K562 (cell line): ENCODE measurements around the gene GNAZ. TPM values are rescaled to one million over a fixed set of nuclear protein-coding genes. Genes with fewer than 3 reads are reported as not detected.
A peak's percentile ranks its signal among the peaks of the same experiment; 100 is the strongest.

Source experiments
- ATAC-seq: fragments of 200-7000 bp; cut with Tn5 transposase; 3 replicates; pipeline ENCODE4 v1.9.1; 2020; ENCODE audit warnings: moderate library complexity
- BruUV-seq: library from RNA; stranded (reverse); fragments of 400-500 nt; replicated peaks from 2 replicates; lab custom pipeline; 2021; lab: Mats Ljungman, UMichigan
- CTCF ChIA-PET: fragments of 300-600 bp; formaldehyde crosslinking; extraction: SDS; loops from one replicate; lab custom pipeline; 2021; ENCODE audit warnings: low intra/inter-chr PET ratio; lab: Yijun Ruan, JAX
- POLR2A ChIA-PET: fragments of 300-600, 350-650 bp; sonication (Branson Sonifier 250); formaldehyde crosslinking; extraction: SDS; loops from one replicate; lab custom pipeline; 2021; ENCODE audit warnings: antibody characterized with exemption, inconsistent platforms; lab: Yijun Ruan, JAX
- DNase-seq, 4 experiments: peaks; one replicate each; pipeline versions ENCODE4 v3.0.0 to v3.0.0-alpha.2; 2011 to 2018; ENCODE audit warnings: low spot score in 3 of 4, mixed read lengths in 3 of 4; ENCODE audit errors: extremely low read depth in 1 of 4
- FAIRE-seq: peaks from 2 replicates; lab custom pipeline; 2011; peaks lifted over from hg19 to GRCh38; lab: Jason Lieb, UNC
- H2AFZ ChIP-seq: 2 replicates; pipeline ENCODE4 v1.6.0; 2011; ENCODE audit warnings: low read depth, low read length, control low read depth, inconsistent platforms
- H3K27ac ChIP-seq: fragments of 200-600 bp; 3 replicates; pipeline ENCODE4 v1.8.0; 2011; ENCODE audit warnings: low read depth, mild to moderate bottlenecking, control low read depth, inconsistent platforms, low read length, moderate library complexity, mixed read lengths; ENCODE audit errors: extremely low read depth
- H3K27me3 ChIP-seq, 2 experiments: fragments of 300-600 bp in 1 of 2; 2 replicates in 1 of 2; 3 replicates in 1 of 2; pipeline versions ENCODE4 v1.6.0 to v1.8.0; 2011; ENCODE audit warnings: inconsistent platforms in 2 of 2, low read length in 2 of 2, mild to moderate bottlenecking in 1 of 2, mixed read lengths in 1 of 2, moderate library complexity in 1 of 2; ENCODE audit not compliant: control insufficient read depth in 2 of 2, insufficient read depth in 2 of 2
- H3K36me3 ChIP-seq: fragments of 300-600 bp; 3 replicates; pipeline ENCODE4 v1.8.0; 2011; ENCODE audit warnings: mild to moderate bottlenecking, low read length, inconsistent platforms; ENCODE audit not compliant: control insufficient read depth, insufficient read depth
- H3K4me1 ChIP-seq, 2 experiments: fragments of 200-600 bp in 1 of 2; replicated peaks in 1 of 2; 2 replicates in 1 of 2; 3 replicates in 1 of 2; pipeline versions ENCODE4 v1.5.1 to v1.8.0; 2011; ENCODE audit warnings: inconsistent platforms in 2 of 2, low read length in 2 of 2, mild to moderate bottlenecking in 1 of 2, mixed read lengths in 1 of 2, moderate library complexity in 1 of 2; ENCODE audit not compliant: control insufficient read depth in 2 of 2, insufficient read depth in 2 of 2
- H3K4me2 ChIP-seq: 2 replicates; pipeline ENCODE4 v1.6.1; 2011; ENCODE audit warnings: low read length, control low read depth, inconsistent platforms, mixed read lengths; ENCODE audit not compliant: insufficient read depth
- H3K4me3 ChIP-seq: fragments of 200-600 bp; sonication (generic), shearing (Covaris generic); 2 replicates; pipeline ENCODE4 v1.5.1; 2016; ENCODE audit warnings: control low read depth, inconsistent platforms
- H3K79me2 ChIP-seq: fragments of 200-600 bp; 3 replicates; pipeline ENCODE4 v1.8.0; 2011; ENCODE audit warnings: low read length, inconsistent platforms; ENCODE audit not compliant: control insufficient read depth, insufficient read depth
- H3K9ac ChIP-seq, 2 experiments: 2 replicates each; pipeline versions ENCODE4 v1.6.0 to v1.6.1; 2011; ENCODE audit warnings: low read depth in 2 of 2, low read length in 2 of 2, control low read depth in 1 of 2, inconsistent platforms in 1 of 2, mild to moderate bottlenecking in 1 of 2, mixed read lengths in 1 of 2; ENCODE audit not compliant: insufficient read depth in 1 of 2
- H3K9me1 ChIP-seq: one replicate; pipeline ENCODE4 v1.6.0; 2011; ENCODE audit warnings: inconsistent platforms, mild to moderate bottlenecking, low read length, moderate library complexity; ENCODE audit not compliant: control insufficient read depth, insufficient read depth
- H3K9me3 ChIP-seq: replicated peaks from 2 replicates; pipeline ENCODE4 v1.5.1; 2011; ENCODE audit warnings: low read depth, low read length, inconsistent platforms; ENCODE audit not compliant: control insufficient read depth, insufficient read depth
- H4K20me1 ChIP-seq: replicated peaks from 2 replicates; pipeline ENCODE4 v1.6.1; 2011; ENCODE audit warnings: low read length, inconsistent platforms, mixed read lengths; ENCODE audit not compliant: control insufficient read depth, insufficient read depth
- HNRNPK ChIP-seq: fragments of 200-400 bp; formaldehyde crosslinking; IDR thresholded peaks from one replicate; pipeline ENCODE4 v1.6.1; 2018; ENCODE audit warnings: mild to moderate bottlenecking, low read depth, low read length; ENCODE audit not compliant: poor library complexity, severe bottlenecking
- MCM5 ChIP-seq: fragments of 450-650 bp; IDR thresholded peaks from 2 replicates; pipeline ENCODE4 v1.6.1; 2016; ENCODE audit warnings: low read depth
- NFATC3 ChIP-seq: fragments of 450-650 bp; IDR thresholded peaks from 2 replicates; pipeline ENCODE4 v1.6.1; 2017; ENCODE audit warnings: mild to moderate bottlenecking
- PATZ1 ChIP-seq: fragments of 250-450 bp; sonication (Bioruptor Pico); IDR thresholded peaks from 2 replicates; pipeline ENCODE4 v1.5.0; 2020; ENCODE audit warnings: mild to moderate bottlenecking, borderline replicate concordance
- PRMT5 ChIP-seq: sonication (generic); formaldehyde crosslinking; IDR thresholded peaks from 2 replicates; pipeline ENCODE4 v1.5.0; 2020; ENCODE audit warnings: missing genetic modification reagents
- RB1 ChIP-seq: fragments of 450-650 bp; IDR thresholded peaks from 2 replicates; pipeline ENCODE4 v1.6.1; 2017; ENCODE audit warnings: low read depth, mild to moderate bottlenecking
- USF2 ChIP-seq: sonication (generic); formaldehyde crosslinking; IDR thresholded peaks from 2 replicates; pipeline ENCODE4 v1.5.0; 2020; ENCODE audit warnings: missing genetic modification reagents
- ZBTB1 ChIP-seq: sonication (generic); formaldehyde crosslinking; IDR thresholded peaks from 2 replicates; pipeline ENCODE4 v1.8.1; 2023; ENCODE audit warnings: missing genetic modification reagents, low read depth, mild to moderate bottlenecking, borderline replicate concordance
- ZNF639 ChIP-seq, 2 experiments: fragments of 200-800 bp in 1 of 2; sonication (Bioruptor generic) in 1 of 2; sonication (generic) in 1 of 2; formaldehyde crosslinking in 1 of 2; IDR thresholded peaks in 1 of 2; conservative IDR thresholded peaks in 1 of 2; 2 replicates each; pipeline versions ENCODE4 v1.5.0 to v1.6.1; 2016 to 2020; ENCODE audit warnings: missing compliant biosample characterization in 1 of 2, missing genetic modification characterization in 1 of 2, missing genetic modification reagents in 1 of 2
- ZNF717 ChIP-seq: fragments of 250-450 bp; sonication (Bioruptor Pico); IDR thresholded peaks from 2 replicates; pipeline ENCODE4 v1.5.0; 2021
- WGBS: fragments of 100-300 bp; shearing (Covaris generic); methylation state at CpG from one replicate; pipeline ENCODE4 v1.1.6; 2016; ENCODE audit warnings: low coverage, mixed read lengths; ENCODE audit not compliant: insufficient coverage; ENCODE audit errors: missing lambda C conversion rate; 5-methylcytosine and 5-hydroxymethylcytosine counted together
- in situ Hi-C: fragments of 300-500 bp; cut with MboI; formaldehyde crosslinking; loops from 4 replicates; pipeline ENCODE4 v1.15.0; 2018; ENCODE audit warnings: inconsistent platforms, mixed read lengths
- intact Hi-C: fragments of 100-400 bp; cut with micrococcal nuclease; formaldehyde crosslinking; loops from 2 replicates; pipeline ENCODE4 v1.14.2; 2022
- polyA plus RNA-seq, 8 experiments: library from polyadenylated mRNA; depleted of rRNA in 4 of 8; stranded (reverse) in 5 of 8; unstranded in 3 of 8; fragments of >200 nt; fragmentation: Nextera tagmentation in 2 of 8; fragmentation: Illumina TruSeq in 1 of 8; extraction: Ambion mirVana in 2 of 8; extraction: Trizol in 1 of 8; gene quantifications; 2 replicates each; pipeline versions ENCODE4 v1.2.1 to v1.2.3, GENCODE V29; 2011 to 2014; ENCODE audit warnings: inconsistent platforms in 1 of 8, missing spikeins in 1 of 8
- total RNA-seq, 7 experiments: library from RNA; depleted of rRNA in 6 of 7; stranded (reverse); fragments of >200 nt in 6 of 7; fragmentation: Illumina TruSeq in 2 of 7; extraction: Trizol in 2 of 7; gene quantifications; 2 replicates each; pipeline versions ENCODE4 v1.2.1 to v1.2.3, GENCODE V29; 2011 to 2021; ENCODE audit warnings: low replicate concordance in 1 of 7

The GNAZ gene
- total and polyA plus RNA-seq, 9 of the 15 experiments (the other 6 are each of a cell fraction or from before 2014, with no cell fraction given) = 0.04 to 0.22 (median 0.13) TPM; not detected in 3

- TF ChIP-seq HNRNPK (no peak), MCM5 (no peak), RB1 (no peak), ZBTB1 (CRISPR knock-in tag) (no peak), PATZ1 (CRISPR knock-in tag) (no peak), NFATC3 (no peak)
These were observed 38.5 kb upstream of the GNAZ start (continued) for GRCh38 chr22:23031786-23032185.

GRCh38 chr22:23032658-23033057 lies 37.7 kb upstream of the GNAZ start:
- Histone ChIP-seq H3K27me3 (peaks cover 37 to 49% of the 10 kb centered on the region in 2 experiments), H3K9ac (no peak overlapping the region), H3K9me1 (no peaks in the 10 kb centered on the region), H3K36me3 (no peaks in the 10 kb centered on the region), H3K4me3 (no peak overlapping the region), H2AFZ (no peak overlapping the region), H3K79me2 (no peaks in the 10 kb centered on the region), H3K4me1 (0 out of 5 replicates have a peak, but pooled peaks cover 0 to 2% of the 10 kb centered on the region in 2 experiments), H3K27ac (no peak overlapping the region), H4K20me1 (0 out of 2 replicates have a peak, but pooled peaks cover 5% of the 10 kb centered on the region), H3K9me3 (no peaks in the 10 kb centered on the region), H3K4me2 (no peak overlapping the region)
- TF ChIP-seq ZNF639 (CRISPR knock-in tag; conservative IDR thresholded peaks at IDR 0.05 in 1 of 2, IDR thresholded peaks at IDR 0.05 in 1 of 2) (peak in 1 of 2 experiments; percentile 75; a peak in 1 of 4 replicates), USF2 (CRISPR knock-in tag) (peak; percentile 35; the same call in 1 of the 2 replicates), ZNF717 (CRISPR knock-in tag) (no peak), PRMT5 (CRISPR knock-in tag) (0 out of 2 replicates have a peak, but pooled peaks have one; percentile 38)
- DNase-seq (no peak), FAIRE-seq (no peak), ATAC-seq (no peak)
- ChIA-PET POLR2A (interaction anchor here (0.6 to 6.7 kb wide), 9 partner anchors 8 to 203 kb away, joined by 3 to 83 read pairs (median 3); no protein-coding TSS in a partner anchor), CTCF (no interaction called here)
- BruUV-seq = no TSS peak
- intact Hi-C loops (no loop called here), in situ Hi-C loops (no loop called here)
- 5% methylated on average over 4 of the region's 4 CpGs for WGBS
